GM19099 (cell line): ENCODE results near the gene C12orf76.

ENCODE experiments used
- POLR2A ChIP-seq: IDR thresholded peaks from 3 replicates; pipeline ENCODE4 v1.6.1; 2011; ENCODE audit warnings: low read depth; ENCODE audit not compliant: insufficient read length; ENCODE audit errors: extremely low read depth

Gene C12orf76

GRCh38 chr12:110002676-110003515 is 45.4 kb downstream of the C12orf76 start:
- no peak for TF ChIP-seq POLR2A

GRCh38 chr12:110001596-110001995 is 46.7 kb downstream of the C12orf76 start:
- no peak for TF ChIP-seq POLR2A

DNA sequence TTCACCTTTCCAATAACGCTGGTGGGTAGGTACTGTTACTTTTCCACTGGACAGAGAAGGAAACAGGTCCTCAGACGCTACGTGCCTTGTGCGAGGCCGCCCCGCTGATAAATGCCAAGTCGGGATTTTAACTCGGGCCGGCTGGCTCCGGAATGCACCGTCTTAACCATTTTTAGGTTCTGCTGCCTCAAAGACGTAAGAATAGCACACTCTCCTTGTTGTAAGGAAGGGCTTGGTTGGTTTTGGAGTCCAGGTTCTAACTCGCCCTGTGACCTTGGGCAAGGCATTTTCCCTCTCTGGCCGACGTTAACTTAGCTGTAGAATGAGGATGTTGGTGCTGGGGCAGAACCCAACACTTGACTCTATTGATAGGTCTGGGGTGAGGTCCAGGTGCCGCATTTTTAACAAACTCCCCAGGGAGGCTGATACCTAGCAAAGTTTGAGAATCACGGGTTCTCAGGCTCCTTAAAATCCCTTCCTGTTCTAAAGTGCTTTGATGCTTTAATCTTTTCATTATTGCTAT is 48.3 kb downstream of the C12orf76 start:
- TF ChIP-seq POLR2A, result no peak

DNA sequence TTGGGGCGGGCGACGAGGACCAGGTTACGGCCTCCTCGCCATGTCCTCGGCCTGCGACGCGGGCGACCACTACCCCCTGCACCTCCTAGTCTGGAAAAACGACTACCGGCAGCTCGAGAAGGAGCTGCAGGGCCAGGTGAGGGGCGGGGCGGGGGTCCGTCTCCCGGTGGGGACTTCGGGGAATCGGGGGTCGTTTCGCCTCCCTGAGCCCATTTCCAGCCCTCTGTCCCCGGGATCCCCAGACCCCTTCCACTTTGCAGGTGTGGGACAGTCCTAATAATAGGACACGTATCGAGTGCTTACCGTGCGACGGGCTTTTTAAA is 48.7 kb downstream of the C12orf76 start:
- no peak for TF ChIP-seq POLR2A

DNA sequence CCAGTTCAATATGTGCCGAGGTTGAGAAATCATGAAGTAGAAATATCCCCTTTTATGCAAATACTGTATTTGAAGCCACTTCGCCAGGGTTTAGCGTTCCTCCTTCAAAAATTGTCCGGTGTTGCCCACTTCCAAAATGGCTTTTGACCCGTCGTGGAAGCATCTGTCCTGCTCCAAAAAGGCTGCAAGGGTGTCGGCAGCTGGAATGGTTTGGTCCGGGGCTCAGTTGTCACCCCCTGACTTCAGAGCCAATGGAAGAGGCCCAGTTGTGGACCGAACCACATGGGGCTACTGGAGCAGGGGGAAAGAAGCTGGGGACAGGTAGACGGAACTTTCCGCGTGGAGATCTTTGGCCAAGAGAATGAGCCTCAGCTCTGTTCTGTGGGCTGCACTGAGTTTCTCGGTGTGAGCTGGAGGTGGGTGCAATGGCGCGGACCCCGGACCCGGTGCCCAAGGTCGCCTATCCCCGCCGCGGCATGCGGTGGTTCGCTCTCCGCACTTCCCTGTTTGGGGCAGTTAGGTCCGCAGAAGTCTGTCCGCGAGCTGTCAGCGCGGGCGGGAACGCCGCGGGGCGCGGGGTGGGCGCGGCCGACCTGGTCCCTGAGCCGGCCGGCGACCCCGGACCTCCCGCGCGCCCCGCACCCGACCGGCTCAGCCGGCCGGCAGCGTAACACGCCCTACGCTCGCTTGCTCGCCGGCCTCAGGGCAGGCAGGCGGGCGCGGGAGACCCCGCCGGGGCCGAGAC is 49.2 kb downstream of the C12orf76 start, which contains the start of gene ANKRD13A:
Gene ANKRD13A, plus strand, starts transcription at position 527 of the 745 bp plus-strand sequence. CDS start 259 bp downstream, outside the sequence.
- peak; percentile 97 for TF ChIP-seq POLR2A

DNA sequence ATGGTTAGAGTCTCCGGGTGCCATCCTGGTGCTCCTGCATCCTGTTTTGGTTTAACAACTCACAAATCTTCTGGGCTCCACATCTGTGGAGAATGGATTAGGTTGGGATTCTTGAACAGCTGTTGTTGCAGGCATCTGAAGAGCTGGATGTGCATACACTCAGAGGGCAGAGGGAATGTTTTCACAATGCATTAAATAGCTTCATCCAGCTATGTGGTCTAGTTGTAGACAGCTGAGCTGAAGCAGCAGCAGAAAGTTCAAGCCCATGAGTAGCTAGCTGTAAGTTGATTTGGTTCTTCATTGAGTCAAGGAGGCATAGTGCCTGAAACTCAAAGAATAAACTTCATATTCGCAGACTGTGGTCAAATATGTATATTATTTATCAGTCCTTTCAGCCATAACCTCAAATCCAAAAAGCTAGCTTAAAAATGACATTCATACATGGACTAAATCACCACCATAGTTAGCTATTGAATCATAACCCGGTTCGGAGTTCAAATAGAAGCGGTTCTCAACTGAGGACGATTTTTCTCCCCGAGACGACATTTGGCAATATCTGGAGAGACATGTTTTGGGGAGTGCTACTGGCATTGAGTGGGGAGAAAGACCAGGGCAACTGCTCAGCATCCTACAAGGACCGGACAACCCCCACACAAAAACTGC is 50.0 kb downstream of the C12orf76 start:
- peak; percentile 40 for TF ChIP-seq POLR2A

DNA sequence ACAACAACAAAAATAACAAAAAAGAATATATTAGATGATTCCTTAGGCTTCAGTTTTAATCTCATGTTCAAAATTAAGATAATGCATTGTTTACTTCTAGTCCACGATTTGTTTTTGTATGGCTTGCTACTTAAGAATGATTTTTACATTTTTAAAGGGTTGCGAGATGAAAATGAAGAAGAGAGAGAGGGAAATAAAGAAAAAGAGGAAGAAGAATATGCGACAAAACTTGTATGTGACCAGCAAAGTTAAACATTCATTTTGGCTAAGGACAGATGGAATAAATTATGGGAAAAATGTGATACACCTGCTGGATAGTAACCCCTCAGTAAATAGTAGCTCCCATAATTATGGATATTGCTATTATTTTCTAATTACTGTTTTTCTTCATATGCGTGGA is 50.9 kb downstream of the C12orf76 start:
- no peak for TF ChIP-seq POLR2A

GRCh38 chr12:109996483-109996853 is 51.9 kb downstream of the C12orf76 start:
- TF ChIP-seq POLR2A, result no peak

DNA sequence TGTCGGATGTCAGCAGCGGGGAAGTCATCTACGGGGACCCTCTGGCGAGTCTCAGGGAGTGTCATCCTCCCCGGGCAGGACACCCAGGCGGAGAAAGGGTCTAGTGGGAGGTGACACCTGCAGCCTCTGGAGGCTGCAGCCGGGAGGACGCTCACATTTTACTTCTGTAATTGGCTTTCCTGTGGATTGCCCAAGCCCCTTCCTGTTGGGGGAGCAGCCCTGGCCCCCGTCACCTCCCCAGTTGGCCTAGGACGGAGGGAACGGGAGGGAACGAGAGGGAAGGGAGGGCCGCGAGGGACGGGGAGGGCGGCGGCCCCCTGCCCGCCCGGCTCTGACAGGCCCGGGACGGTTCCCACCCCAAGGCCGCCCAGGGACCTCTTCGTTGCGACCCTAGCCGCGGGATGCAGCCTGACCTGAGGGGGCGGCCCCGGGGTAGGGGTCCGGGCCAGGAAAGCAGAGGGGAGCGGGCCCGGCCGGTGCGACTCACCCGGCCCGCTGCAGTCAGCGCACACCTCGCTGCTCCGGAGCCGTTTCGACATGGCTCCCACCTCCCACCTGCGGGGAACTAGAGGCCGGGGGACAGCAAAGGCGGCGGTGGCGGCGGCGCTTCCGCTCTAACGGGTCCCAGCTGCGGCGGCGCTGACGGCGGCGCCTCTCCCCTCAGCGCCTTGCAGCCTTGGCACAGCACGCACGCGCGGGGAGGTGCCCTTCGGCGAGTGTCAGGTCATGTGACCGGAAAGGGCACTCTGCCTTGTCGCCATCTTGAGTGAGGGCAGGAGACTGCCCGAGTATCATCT is 52.4 kb downstream of the C12orf76 start, which contains the start of gene GIT2:
Gene GIT2, minus strand, starts transcription at position 683 of the 797 bp plus-strand sequence. Its CDS starts 144 bp downstream, at position 539.
- TF ChIP-seq POLR2A, result peak; percentile 90

DNA sequence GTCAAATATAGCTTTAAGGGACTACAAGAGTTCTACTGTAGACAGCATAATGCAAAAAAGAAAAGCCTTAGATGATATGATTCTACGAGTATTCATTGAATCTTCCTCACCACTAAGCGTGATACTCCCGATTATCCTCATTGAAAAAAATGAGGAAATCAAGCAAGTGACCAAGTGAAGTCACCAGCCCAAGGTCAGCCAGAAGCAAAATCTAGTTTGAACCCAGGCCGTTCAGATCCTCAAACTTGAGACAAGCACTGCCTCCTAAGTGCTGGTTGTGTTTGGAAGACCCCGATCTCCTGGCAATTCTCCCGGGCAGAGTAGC is 53.0 kb downstream of the C12orf76 start:
- TF ChIP-seq POLR2A, result no peak

DNA sequence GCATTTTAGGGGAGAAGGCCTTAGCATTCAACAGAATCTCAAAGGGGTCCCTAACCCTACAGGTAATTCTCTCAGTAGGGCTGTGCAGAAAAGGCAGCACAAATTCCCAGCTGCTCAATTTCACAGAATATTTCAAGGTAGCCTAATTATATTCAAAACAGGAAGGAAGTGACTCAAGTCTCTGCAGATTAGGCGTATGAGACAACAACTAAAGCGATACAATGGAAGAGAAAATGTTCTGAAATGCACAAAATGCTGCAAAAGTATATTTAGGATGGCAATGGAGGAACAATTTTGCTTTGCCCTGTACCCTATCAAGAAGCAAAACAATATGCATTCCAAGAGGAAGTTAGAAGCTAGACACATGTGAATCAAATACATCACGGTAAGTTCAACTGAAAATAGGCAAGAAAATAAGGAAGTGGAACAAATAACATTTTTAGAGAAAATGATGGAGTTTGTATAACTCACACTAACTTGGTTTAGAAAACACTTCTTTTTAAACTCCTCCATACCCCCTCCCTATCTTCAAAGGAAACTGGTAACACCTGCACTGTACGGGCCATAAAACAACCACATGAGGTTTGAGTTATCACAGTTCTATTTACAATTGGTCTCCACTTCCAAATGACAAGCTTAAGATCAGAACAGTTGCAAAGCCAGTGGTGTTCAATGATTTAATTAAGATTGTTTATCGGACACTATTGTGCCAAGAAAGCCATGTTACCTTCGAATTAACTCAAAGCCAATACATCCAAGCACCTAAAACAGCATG is 53.7 kb downstream of the C12orf76 start:
- TF ChIP-seq POLR2A, result no peak

GRCh38 chr12:109993091-109993490 is 55.2 kb downstream of the C12orf76 start:
- no peak for TF ChIP-seq POLR2A

GRCh38 chr12:109991586-109991985 is 56.7 kb downstream of the C12orf76 start:
- no peak for TF ChIP-seq POLR2A
